ACC112 (cell line): ENCODE results near the gene SRPX.

Experiments
- H2AFZ ChIP-seq: fragments of 200-600 bp; sonication (generic); one replicate; pipeline ENCODE4 v1.6.0; 2017; ENCODE audit warnings: antibody characterized with exemption, low read length; ENCODE audit not compliant: unreplicated experiment
- H3K27ac ChIP-seq: fragments of 200-600 bp; sonication (generic); 2 replicates; pipeline ENCODE4 v1.5.1; 2014; ENCODE audit warnings: low read depth, mild to moderate bottlenecking, antibody characterized with exemption, low read length, moderate library complexity
- H3K27me3 ChIP-seq: fragments of 200-600 bp; sonication (generic); 2 replicates; pipeline ENCODE4 v1.6.1; 2014; ENCODE audit warnings: mild to moderate bottlenecking, antibody characterized with exemption, low read length, moderate library complexity, mixed read lengths; ENCODE audit not compliant: insufficient read depth
- H3K36me3 ChIP-seq: fragments of 200-600 bp; sonication (generic); 2 replicates; pipeline ENCODE4 v1.6.1; 2016; ENCODE audit warnings: mild to moderate bottlenecking, antibody characterized with exemption, low read length, moderate library complexity, mixed read lengths; ENCODE audit not compliant: insufficient read depth
- H3K4me1 ChIP-seq: fragments of 200-600 bp; sonication (generic); one replicate; pipeline ENCODE4 v1.6.1; 2016; ENCODE audit warnings: low read length, mixed read lengths; ENCODE audit not compliant: insufficient read depth, unreplicated experiment, control insufficient read depth
- H3K4me3 ChIP-seq: fragments of 200-600 bp; sonication (generic); 2 replicates; pipeline ENCODE4 v1.5.1; 2014; ENCODE audit warnings: mild to moderate bottlenecking, low read depth, low read length
- H3K79me2 ChIP-seq: fragments of 200-600 bp; sonication (generic); one replicate; pipeline ENCODE4 v1.6.0; 2016; ENCODE audit warnings: low read length; ENCODE audit not compliant: control insufficient read depth, unreplicated experiment, insufficient read depth

The SRPX gene

GRCh38 chrX:38233891-38234667 lies 13.4 kb upstream of the SRPX start:
- H3K79me2 ChIP-seq, result no peaks in the 10 kb centered on the region
- peak overlapping the region; percentile 49; the same call in 1 of the 2 replicates for H3K4me3 ChIP-seq
- peaks cover 38% of the 10 kb centered on the region for H3K4me1 ChIP-seq
- peak overlapping the region; percentile 93 for H3K27ac ChIP-seq
- no peaks in the 10 kb centered on the region for H3K36me3 ChIP-seq
- peak overlapping the region; percentile 39 for H2AFZ ChIP-seq
- H3K27me3 ChIP-seq, result no peaks in the 10 kb centered on the region

DNA sequence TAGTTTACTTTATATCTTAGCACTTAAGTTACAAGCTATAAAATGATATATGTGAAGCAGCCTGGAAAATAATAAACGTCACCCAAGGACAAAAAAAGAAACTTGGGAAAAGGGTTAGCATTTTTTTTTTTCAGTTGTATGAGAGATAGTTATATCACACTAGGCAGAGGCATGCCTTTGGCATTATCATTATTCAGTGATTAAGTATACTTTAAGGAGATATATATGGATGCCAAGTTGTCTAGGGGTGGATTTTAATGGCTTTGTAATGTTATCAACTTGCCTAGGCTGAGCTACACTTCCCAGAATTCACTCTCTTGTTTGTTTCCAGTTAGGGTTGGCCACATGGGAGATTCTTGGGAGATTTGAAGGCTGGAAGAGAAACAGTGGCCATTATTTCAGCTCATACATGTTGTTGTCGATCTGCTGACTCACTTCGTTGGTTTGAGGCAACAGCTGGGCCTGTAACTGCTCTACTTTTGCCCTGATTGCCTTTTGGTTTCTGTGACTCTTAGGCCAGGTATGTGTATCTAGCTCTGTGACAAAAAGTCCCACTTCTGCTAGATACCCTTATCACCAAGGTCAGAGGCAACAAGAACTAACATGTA lies 11.5 kb upstream of the SRPX start:
- Histone ChIP-seq H2AFZ (peak overlapping the region; percentile 77), H3K4me1 (peaks cover 38% of the 10 kb centered on the region), H3K27ac (peak overlapping the region; percentile 93), H3K27me3 (no peaks in the 10 kb centered on the region), H3K4me3 (no peak overlapping the region), H3K36me3 (no peaks in the 10 kb centered on the region), H3K79me2 (no peaks in the 10 kb centered on the region)

GRCh38 chrX:38225093-38225492 lies 4.4 kb upstream of the SRPX start:
- Histone ChIP-seq H2AFZ (peak overlapping the region; percentile 67), H3K36me3 (no peaks in the 10 kb centered on the region), H3K79me2 (peaks cover 4% of the 10 kb centered on the region), H3K4me1 (peaks cover 12% of the 10 kb centered on the region), H3K27ac (no peak overlapping the region), H3K27me3 (no peaks in the 10 kb centered on the region), H3K4me3 (no peak overlapping the region)

GRCh38 chrX:38224160-38224559 lies 3.5 kb upstream of the SRPX start:
- Histone ChIP-seq H3K4me3 (no peak overlapping the region), H2AFZ (no peak overlapping the region), H3K36me3 (no peaks in the 10 kb centered on the region), H3K4me1 (peaks cover 12% of the 10 kb centered on the region), H3K27me3 (no peaks in the 10 kb centered on the region), H3K79me2 (peaks cover 11% of the 10 kb centered on the region), H3K27ac (no peak overlapping the region)

DNA sequence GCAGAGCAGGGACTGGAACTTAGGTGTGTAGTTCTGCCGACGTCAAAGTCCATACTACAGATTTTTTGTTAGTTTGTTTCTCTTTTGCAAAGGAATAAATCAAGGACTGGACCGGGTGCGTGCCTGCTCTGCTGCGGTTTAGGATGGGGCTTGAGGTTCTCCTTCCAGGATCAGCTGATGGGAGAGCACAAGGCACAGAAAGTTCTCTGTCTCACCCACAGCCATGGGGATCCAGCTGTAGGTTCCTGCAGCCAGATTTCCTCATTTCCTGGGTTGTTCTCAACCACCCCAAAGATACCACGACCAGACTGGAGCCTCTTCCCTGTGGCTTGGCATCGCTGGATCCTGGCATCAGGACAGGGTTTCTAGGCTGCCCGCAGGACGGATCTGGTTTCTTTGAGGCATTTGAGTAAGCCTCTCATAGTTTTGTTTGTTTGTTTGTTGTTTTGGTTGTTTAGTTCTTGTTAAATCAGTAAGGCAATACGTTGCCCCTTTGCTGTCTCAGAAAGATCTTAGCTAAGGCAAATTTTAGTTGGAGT lies 789 bp upstream of the SRPX start:
- H3K4me3 ChIP-seq, result peak overlapping the region; percentile 92
- no peaks in the 10 kb centered on the region for H3K27me3 ChIP-seq
- H3K27ac ChIP-seq, result no peak overlapping the region
- H3K36me3 ChIP-seq, result no peaks in the 10 kb centered on the region
- H2AFZ ChIP-seq, result peak overlapping the region; percentile 67
- peaks cover 18% of the 10 kb centered on the region for H3K4me1 ChIP-seq
- peaks cover 38% of the 10 kb centered on the region for H3K79me2 ChIP-seq

GRCh38 chrX:38220024-38220414 lies 652 bp downstream of the SRPX start:
- H3K36me3 ChIP-seq, result no peaks in the 10 kb centered on the region
- H2AFZ ChIP-seq, result peak overlapping the region; percentile 85
- peaks cover 47% of the 10 kb centered on the region for H3K79me2 ChIP-seq
- H3K27ac ChIP-seq, result no peak overlapping the region
- H3K4me3 ChIP-seq, result peak overlapping the region; percentile 92
- H3K27me3 ChIP-seq, result no peaks in the 10 kb centered on the region
- H3K4me1 ChIP-seq, result peaks cover 21% of the 10 kb centered on the region

DNA sequence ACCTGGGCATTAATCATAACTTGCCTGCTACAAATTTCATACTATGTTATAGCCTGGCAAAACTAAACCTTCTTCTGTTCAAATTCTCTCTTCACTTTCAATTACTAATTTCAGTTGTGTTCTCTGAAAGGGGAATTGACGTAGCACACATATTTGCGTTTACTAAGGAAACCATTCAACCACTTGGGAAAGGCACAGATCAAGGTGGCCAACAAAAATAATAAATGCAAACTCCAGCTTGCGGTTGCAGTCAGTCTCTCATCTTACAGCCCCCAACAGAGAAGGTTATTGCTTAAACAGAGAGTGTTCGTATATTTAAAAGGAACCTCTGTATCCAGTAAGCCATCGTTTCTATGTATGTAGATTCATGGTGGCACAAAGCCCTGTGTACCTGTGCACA lies 4.0 kb downstream of the SRPX start:
- Histone ChIP-seq H3K27me3 (no peaks in the 10 kb centered on the region), H3K4me3 (no peak overlapping the region), H3K79me2 (peaks cover 71% of the 10 kb centered on the region), H3K4me1 (peaks cover 48% of the 10 kb centered on the region), H3K36me3 (no peaks in the 10 kb centered on the region), H2AFZ (no peak overlapping the region), H3K27ac (no peak overlapping the region)

DNA sequence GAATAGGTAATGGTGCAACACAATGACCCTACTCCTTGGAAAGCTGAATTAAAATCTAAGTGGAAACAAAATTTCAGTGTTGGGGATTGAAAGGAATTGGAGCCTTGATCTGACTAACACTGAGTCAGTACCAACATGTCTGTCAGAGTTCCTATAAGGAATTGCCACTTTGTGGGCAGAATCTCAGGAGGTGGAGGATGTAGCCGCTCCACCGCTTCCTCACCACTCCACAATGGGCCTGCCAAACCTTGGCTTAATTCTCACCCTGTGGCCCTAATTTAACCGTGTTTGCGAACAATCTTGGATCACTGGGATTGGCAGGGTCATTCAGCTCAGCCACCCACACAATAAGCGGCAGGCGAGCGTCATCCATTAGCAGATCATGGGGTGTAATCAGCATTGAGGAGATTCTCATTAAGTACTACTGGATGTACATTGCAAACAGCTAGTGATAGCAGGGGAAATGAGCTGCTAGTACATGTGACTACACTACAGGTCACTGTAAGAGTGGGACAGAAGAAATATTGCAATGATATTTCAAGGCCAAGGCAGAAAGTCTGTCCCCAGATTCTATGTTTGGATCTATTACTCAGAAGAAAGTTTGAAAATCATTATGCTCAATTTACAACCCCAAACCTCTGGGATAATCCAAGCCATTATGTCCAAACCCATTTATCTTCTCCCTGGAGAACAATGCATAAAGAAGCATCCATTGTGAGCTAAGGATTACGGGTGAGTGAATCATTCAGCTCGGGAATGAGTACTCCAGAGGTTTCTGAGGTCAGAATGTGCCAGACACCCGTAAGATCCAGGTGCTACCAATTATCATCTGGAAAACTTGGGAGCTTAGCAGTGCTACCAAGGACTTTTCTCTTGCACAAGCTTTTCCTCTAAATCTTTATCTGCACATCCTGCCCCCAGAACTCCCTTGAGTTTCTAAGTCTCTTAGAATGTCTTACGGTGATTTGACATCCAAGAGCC lies 5.8 kb downstream of the SRPX start:
- peak overlapping the region; percentile 5 for H3K4me3 ChIP-seq
- peaks cover 81% of the 10 kb centered on the region for H3K79me2 ChIP-seq
- H3K36me3 ChIP-seq, result no peaks in the 10 kb centered on the region
- no peaks in the 10 kb centered on the region for H3K27me3 ChIP-seq
- peak overlapping the region; percentile 50 for H2AFZ ChIP-seq
- H3K27ac ChIP-seq, result peak overlapping the region; percentile 93
- H3K4me1 ChIP-seq, result peaks cover 52% of the 10 kb centered on the region

GRCh38 chrX:38214044-38214443 lies 6.6 kb downstream of the SRPX start:
- H2AFZ ChIP-seq, result no peak overlapping the region

DNA sequence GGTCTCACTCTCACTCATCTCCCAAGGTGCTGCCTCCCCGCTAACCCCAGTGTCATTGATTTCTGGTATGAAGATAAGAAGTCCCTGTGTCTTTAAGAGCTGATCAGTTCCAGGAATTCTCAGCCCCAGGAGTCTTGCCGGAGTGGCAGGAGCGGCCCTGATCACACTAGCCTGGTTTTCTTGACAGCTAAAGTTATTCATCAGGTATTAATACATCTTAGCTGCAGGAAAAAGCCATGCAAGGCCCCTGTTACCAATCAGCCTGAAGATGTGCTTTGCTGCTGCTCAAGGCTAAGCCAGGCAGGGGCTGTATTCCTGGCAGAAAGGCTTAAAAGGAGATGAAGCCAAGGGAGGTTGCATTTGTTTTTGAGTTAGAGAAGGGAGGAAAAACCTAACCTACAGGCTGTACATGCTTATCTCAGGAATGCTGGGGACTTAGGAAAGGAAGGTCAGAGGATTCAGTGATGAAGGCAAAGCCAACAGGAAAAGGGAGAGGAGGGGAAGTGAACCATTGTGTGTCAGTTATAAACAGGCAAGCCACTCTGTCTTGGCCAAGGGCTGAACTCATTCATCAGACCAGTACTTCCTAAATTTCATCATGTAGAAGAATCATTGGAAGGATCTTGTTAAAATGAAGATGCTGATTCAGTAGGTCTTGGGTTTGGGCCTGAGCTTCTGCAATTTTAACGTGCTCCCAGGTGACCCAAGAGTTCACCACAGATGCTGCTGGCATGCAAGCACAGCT lies 8.6 kb downstream of the SRPX start:
- H3K4me1 ChIP-seq, result peaks cover 57% of the 10 kb centered on the region
- peaks cover 73% of the 10 kb centered on the region for H3K79me2 ChIP-seq
- H3K27me3 ChIP-seq, result no peaks in the 10 kb centered on the region
- H3K36me3 ChIP-seq, result no peaks in the 10 kb centered on the region
- H2AFZ ChIP-seq, result no peak overlapping the region
- no peak overlapping the region for H3K4me3 ChIP-seq
- H3K27ac ChIP-seq, result peak overlapping the region; percentile 38

More at GRCh38 chrX:38214044-38214443, 6.6 kb downstream of the SRPX start:
- H3K27ac ChIP-seq, result peak overlapping the region; percentile 93
- no peaks in the 10 kb centered on the region for H3K27me3 ChIP-seq
- H3K36me3 ChIP-seq, result no peaks in the 10 kb centered on the region
- H3K79me2 ChIP-seq, result peaks cover 81% of the 10 kb centered on the region
- peaks cover 52% of the 10 kb centered on the region for H3K4me1 ChIP-seq
- peak overlapping the region; percentile 5; the same call in 1 of the 2 replicates for H3K4me3 ChIP-seq
